Fibroblast of gingiva (primary cell): ENCODE data around the gene ITK.
"Not testable (repeated sequence)": the region's sequence is repeated elsewhere in the genome, so short reads cannot be mapped to it uniquely, and the experiment has no call there.

Experiments
- DNase-seq: peaks from one replicate; pipeline ENCODE4 v3.0.0-alpha.2; 2011; ENCODE audit warnings: low read depth

ITK gene

DNA sequence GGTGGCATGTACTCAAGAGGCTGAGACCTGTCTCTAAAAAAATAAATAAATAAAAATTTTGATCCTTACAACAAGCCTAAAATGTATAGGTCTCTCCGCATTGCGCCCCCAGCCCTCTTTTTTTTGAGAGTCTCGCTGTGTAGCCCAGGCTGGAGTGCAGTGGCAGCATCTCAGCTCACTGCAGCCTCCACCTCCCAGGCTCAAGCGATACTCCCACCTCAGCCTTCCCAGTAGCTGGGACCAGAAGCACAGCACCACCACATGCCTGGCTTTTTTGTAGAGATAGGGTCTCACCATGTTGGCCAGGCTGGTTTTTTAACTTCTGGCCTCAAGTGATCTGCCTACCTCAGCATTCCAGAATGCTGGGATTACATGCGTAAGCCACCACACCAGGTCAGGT, 12.4 kb upstream of the ITK start:
- no peak for DNase-seq

- no peak for DNase-seq
Measured at GRCh38 chr5:157172403-157172802, 8.2 kb upstream of the ITK start.

DNA sequence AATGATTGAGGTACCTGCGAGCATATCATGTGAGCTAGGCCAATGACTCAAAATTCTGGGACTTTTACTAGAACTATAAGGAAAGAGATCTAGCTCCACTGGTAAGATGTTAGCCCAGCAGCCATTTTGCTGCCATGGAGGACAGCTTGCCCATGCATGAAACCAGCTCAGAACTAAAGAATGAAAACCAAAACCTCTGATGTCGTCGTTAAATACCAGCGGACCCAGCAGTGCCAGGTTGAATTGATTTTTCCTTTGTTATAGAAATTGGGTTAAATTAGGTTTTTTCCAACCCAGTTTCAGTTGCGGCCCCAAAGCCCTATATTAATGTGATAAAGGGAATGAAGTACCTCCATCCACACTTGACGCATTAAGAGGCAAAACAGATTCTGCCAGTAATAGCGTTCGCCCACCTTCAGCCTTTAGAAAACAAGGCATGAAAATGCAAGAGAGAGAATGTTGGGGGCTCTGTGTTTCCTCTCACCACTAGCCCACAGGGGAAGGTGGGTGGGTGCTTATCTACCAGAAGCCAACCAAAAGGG, 5.5 kb upstream of the ITK start:
- DNase-seq = no peak

- no peak for DNase-seq
Measured at GRCh38 chr5:157177953-157178352, 2.7 kb upstream of the ITK start.

GRCh38 chr5:157178966-157179365, 1.7 kb upstream of the ITK start:
- no peak for DNase-seq

GRCh38 chr5:157182143-157182757, 1.6 kb downstream of the ITK start:
- no peak for DNase-seq

GRCh38 chr5:157184117-157184670, 3.6 kb downstream of the ITK start:
- DNase-seq = no peak

DNA sequence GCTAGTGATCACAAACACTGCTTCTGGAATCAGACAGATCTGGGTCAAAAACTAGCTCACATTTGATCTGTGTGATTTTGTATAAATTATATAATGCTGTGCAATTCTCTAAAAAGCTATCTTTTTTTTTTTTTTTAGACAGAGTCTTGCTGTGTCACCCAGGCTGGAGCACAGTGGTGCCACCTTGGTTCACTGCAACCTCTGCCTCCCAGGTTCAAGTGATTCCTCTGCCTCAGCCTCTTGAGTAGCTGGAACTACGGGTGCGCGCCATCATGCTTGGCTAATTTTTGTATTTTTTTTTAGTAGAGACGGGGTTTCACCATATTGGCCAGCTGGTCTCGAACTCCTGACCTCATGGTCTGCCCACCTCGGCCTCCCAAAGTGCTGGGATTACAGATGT, 4.5 kb downstream of the ITK start:
- not testable (repeated sequence) for DNase-seq

GRCh38 chr5:157186309-157187045, 5.8 kb downstream of the ITK start:
- no peak for DNase-seq

DNA sequence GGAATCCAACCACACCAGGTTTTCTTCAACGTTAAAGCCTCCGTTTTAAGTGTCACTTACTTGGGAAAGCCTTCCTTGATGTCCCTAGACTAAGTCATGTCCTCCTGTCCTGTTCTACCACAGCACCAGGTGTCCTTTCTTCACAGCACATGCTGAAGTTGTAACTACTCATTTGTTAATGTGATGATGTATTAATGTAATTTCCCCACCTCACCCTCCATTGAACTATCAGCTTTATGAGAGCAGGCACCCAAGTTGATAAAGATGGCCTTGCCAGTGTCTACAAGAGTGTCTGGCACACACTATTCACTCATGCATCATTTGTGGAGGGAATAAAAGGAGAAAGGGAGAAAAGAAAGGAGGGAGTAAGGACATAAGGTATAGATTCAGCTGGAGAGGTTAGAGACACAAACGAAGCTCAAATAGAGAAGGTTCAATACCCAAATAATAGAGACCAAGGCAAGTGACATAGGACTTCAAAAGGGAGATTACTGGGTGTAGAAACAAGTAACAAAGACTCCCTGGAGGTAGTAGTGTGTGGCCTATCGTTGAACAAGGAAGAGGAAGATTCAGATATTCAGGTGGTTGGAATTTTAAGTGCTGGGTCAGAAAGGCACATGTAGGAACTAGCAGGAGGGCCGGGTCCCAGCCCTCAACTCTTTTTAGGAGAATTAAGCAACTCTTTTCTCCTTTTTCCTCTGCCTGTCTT, 6.6 kb downstream of the ITK start:
- DNase-seq = no peak

GRCh38 chr5:157188270-157188669, 7.6 kb downstream of the ITK start:
- no peak for DNase-seq

GRCh38 chr5:157189223-157189622, 8.6 kb downstream of the ITK start:
- DNase-seq = no peak

GRCh38 chr5:157193699-157194424, 13.2 kb downstream of the ITK start:
- no peak for DNase-seq

DNA sequence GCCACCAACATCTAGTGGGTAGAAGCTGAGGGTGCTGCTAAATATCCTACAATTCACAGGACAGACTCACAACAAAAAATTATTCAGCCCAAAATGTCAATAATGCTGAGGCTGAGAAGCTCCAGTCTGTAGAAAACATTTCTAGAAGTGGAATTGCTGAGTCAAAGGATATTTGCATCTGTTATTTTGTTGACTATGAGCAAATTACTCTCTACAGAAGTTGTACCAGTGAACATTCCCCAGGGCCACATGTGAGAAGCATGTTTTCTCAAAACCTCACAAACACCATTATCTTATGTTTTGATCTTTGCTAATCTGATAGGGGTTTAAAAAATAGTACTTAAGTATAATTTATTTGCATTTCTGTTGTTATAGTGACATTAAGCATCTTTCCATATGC, 15.4 kb downstream of the ITK start:
- DNase-seq = no peak

DNA sequence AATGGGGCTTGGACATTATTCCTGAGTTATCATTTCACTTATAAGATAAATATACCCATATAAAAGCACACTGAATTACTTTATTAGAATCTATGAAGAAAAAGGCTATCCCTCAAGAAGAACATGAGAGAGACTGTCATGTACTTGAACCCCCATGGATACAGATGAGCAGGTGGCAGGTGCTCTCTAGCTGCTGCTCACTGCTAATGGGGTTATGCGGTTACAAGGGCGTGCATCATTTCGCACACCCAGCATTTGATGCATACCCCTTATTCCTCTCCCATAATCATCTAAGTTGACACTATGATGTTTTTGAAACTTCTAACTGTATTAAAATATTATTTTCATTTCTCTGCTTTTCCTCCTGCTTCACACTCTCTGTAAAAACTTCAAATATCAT, 16.4 kb downstream of the ITK start:
- no peak for DNase-seq

- DNase-seq = no peak
Measured at GRCh38 chr5:157198277-157198986, 17.8 kb downstream of the ITK start.

DNA sequence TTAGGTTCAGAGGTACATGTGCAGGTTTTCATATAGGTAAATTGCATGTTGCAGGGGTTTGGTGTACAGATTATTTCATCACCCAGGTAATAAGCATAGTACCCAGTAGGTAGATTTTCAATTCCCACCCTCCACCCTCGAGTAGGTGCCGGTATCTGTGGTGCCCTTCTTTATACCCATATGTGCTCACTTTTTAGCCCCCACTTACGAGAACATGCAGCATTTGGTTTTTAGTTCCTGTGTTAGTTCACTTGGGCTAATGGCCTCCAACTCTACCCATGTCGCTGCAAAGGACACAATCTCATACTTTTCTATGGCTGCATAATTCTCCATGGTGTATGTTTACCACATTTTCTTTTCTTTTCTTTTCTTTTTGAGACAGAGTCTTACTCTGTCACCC, 21.2 kb downstream of the ITK start:
- no peak for DNase-seq

DNA sequence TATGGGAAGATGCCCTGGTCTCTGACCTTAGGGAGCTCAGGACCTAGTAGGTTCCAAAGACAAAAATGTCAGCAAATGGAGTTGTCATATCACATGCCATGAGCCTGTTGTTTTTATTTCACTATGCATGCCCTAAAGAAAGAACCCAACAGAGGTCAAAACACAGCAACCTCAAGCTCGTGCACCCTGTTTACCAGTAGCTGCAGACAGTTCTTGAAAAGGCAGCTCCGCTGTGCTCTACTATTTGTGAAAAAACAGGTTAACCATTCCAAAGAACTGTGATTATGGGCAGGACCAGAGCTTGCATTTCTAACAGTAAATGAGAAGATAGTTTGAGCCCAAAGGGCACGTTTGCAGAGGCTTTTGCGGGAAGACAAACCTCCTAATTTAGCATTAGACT, 22.8 kb downstream of the ITK start:
- no peak for DNase-seq

- no peak for DNase-seq
Measured at GRCh38 chr5:157204765-157205164, 24.1 kb downstream of the ITK start.

DNA sequence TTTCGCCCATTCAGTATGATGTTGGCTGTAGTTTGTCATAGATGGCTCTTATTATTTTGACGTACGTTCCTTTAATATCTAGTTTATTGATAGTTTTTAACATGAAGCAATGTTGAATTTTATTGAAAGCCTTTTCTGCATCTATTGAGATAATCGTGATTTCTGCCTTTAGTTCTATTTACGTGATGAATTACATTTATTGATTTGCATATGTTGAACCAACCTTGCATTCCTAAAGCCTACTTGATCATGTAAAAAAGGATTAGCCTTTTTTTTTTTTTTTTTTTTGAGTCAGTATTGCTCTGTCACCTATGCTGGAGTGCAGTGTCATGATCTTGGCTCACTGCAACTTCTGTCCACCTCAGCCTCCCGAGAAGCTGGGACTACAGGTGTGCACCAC, 25.1 kb downstream of the ITK start:
- DNase-seq = no peak

GRCh38 chr5:157210652-157211051, 30.0 kb downstream of the ITK start:
- peak; percentile 71 for DNase-seq
